ENCODE measurements around the gene TAGAP.

DNA sequence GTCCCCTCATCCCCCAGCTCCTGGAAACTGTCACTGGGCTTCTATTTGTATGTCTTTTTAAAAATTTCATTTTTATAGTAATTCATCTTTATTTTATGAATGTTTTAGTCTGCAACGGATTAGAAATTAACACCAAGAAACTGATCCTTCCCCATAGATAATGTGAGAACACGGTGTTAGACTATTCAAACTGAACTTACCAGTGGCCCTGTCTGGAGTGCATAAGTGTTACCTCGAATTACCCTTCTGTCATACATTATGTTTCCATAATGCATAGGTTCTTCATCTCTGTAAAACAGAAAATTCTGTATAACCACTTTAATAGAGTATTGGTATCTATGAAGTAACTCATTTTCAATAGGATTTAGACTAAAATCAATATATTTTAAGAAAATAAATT lies 51.2 kb downstream of the TAGAP start:
- TF ChIP-seq, protein P1, sequence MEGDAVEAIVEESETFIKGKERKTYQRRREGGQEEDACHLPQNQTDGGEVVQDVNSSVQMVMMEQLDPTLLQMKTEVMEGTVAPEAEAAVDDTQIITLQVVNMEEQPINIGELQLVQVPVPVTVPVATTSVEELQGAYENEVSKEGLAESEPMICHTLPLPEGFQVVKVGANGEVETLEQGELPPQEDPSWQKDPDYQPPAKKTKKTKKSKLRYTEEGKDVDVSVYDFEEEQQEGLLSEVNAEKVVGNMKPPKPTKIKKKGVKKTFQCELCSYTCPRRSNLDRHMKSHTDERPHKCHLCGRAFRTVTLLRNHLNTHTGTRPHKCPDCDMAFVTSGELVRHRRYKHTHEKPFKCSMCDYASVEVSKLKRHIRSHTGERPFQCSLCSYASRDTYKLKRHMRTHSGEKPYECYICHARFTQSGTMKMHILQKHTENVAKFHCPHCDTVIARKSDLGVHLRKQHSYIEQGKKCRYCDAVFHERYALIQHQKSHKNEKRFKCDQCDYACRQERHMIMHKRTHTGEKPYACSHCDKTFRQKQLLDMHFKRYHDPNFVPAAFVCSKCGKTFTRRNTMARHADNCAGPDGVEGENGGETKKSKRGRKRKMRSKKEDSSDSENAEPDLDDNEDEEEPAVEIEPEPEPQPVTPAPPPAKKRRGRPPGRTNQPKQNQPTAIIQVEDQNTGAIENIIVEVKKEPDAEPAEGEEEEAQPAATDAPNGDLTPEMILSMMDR (IDR thresholded peaks at IDR 0.05; ENCODE audit: low read depth, low read length, poor library complexity, severe bottlenecking), result no peak
- TF ChIP-seq EZH2phosphoT487 (IDR thresholded peaks at IDR 0.05; ENCODE audit: borderline replicate concordance, low read length), result no peak

All from DOHH2 (cell line).